ENCODE results near the gene DRAM2.

DNA sequence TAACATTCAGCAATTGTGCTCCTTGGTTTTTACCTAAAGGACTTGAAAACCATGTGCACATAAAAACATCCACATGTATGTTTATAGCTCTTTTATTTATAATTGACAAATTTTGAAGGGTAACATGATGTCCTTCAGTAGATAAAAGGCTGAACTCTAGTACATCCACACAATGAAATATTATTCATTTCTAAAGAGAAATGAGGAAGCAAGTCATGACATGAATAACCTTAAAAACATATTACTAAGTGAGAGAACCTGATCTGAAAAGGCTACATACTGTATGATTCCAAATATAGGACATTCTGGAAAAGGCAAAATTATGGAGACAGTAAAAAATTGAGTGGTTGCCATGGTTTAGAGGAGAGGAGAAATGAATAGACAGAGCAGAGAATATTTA is 50.3 kb downstream of the DRAM2 start:
- TF ChIP-seq, protein P1, sequence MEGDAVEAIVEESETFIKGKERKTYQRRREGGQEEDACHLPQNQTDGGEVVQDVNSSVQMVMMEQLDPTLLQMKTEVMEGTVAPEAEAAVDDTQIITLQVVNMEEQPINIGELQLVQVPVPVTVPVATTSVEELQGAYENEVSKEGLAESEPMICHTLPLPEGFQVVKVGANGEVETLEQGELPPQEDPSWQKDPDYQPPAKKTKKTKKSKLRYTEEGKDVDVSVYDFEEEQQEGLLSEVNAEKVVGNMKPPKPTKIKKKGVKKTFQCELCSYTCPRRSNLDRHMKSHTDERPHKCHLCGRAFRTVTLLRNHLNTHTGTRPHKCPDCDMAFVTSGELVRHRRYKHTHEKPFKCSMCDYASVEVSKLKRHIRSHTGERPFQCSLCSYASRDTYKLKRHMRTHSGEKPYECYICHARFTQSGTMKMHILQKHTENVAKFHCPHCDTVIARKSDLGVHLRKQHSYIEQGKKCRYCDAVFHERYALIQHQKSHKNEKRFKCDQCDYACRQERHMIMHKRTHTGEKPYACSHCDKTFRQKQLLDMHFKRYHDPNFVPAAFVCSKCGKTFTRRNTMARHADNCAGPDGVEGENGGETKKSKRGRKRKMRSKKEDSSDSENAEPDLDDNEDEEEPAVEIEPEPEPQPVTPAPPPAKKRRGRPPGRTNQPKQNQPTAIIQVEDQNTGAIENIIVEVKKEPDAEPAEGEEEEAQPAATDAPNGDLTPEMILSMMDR (conservative IDR thresholded peaks at IDR 0.05): no peak
- TF ChIP-seq ZFX (IDR thresholded peaks at IDR 0.05): no peak

Measured in C4-2B (cell line).